ENCODE data around the gene GLUD1. TPM values are rescaled to one million over a fixed set of nuclear protein-coding genes. Genes with fewer than 3 reads are reported as not detected.
"Not testable (repeated sequence)": the region's sequence is repeated elsewhere in the genome, so short reads cannot be mapped to it uniquely, and the experiment has no call there.

GLUD1 gene
- total RNA-seq, 4 donors from 2014 or later = 154 to 199 (median 157) TPM

GRCh38 chr10:87079106-87079836 lies 15.4 kb downstream of the GLUD1 start:
- Histone ChIP-seq H3K4me1 (peaks cover 31 to 39% of the 10 kb centered on the region in 2 donors), H3K27ac (no peak overlapping the region), H3K36me3 (no peaks in the 10 kb centered on the region), H3K4me3 (replicated peaks in 1 of 3) (no peak overlapping the region), H3K9me3 (no peaks in the 10 kb centered on the region), H3K27me3 (no peaks in the 10 kb centered on the region)
- intact Hi-C loops (cut with DNase I) = no loop called here
- peak; percentile 60 to 63 for DNase-seq
- TF ChIP-seq CTCF (IDR thresholded peaks at IDR 0.05) = no peak
- no peak for TF ChIP-seq POLR2A (IDR thresholded peaks at IDR 0.05)
- 62 to 65% methylated on average over 11 of the region's 11 CpGs for WGBS, 2 donors

GRCh38 chr10:87076421-87076820 lies 18.2 kb downstream of the GLUD1 start:
- Histone ChIP-seq H3K36me3 (peaks cover 3 to 10% of the 10 kb centered on the region in 2 donors), H3K4me1 (peaks cover 10 to 18% of the 10 kb centered on the region in 2 donors)
- intact Hi-C loops (cut with DNase I); H3K4me3 ChIP-seq (replicated peaks in 1 of 3); H3K27me3 ChIP-seq; H3K9me3 ChIP-seq; H3K27ac ChIP-seq; DNase-seq: not testable (repeated sequence)
- WGBS, 2 donors = 92 to 96% methylated on average over 2 of the region's 2 CpGs

GRCh38 chr10:87072449-87072848 lies 22.2 kb downstream of the GLUD1 start:
- DNase-seq = no peak
- Histone ChIP-seq H3K9me3 (no peaks in the 10 kb centered on the region), H3K36me3 (peaks cover 14 to 24% of the 10 kb centered on the region in 2 donors)

GRCh38 chr10:87068281-87068680 lies 26.4 kb downstream of the GLUD1 start:
- Histone ChIP-seq H3K4me1 (no peaks in the 10 kb centered on the region), H3K27me3 (no peaks in the 10 kb centered on the region), H3K4me3 (replicated peaks in 1 of 3) (no peak overlapping the region), H3K9me3 (no peaks in the 10 kb centered on the region), H3K36me3 (peaks cover 37 to 57% of the 10 kb centered on the region in 2 donors), H3K27ac (no peak overlapping the region)
- intact Hi-C loops (cut with DNase I) = no loop called here
- TF ChIP-seq CTCF (IDR thresholded peaks at IDR 0.05) (no peak), POLR2A (IDR thresholded peaks at IDR 0.05) (no peak)
- 92 to 100% methylated on average over 1 of the region's 1 CpG for WGBS, 2 donors
- DNase-seq = no peak

More at GRCh38 chr10:87072449-87072848, 22.2 kb downstream of the GLUD1 start:
- Histone ChIP-seq H3K27ac (no peak overlapping the region), H3K4me3 (replicated peaks in 1 of 3) (no peak overlapping the region), H3K27me3 (no peaks in the 10 kb centered on the region), H3K4me1 (peaks cover 5% of the 10 kb centered on the region in 2 donors)
- no peak for TF ChIP-seq POLR2A (IDR thresholded peaks at IDR 0.05)
- TF ChIP-seq CTCF (IDR thresholded peaks at IDR 0.05) = no peak
- intact Hi-C loops (cut with DNase I) = no loop called here
- 87 to 91% methylated on average over 2 of the region's 2 CpGs for WGBS, 2 donors

GRCh38 chr10:87066865-87067264 lies 27.8 kb downstream of the GLUD1 start:
- peaks cover 41 to 61% of the 10 kb centered on the region in 2 donors for H3K36me3 ChIP-seq
- TF ChIP-seq POLR2A (IDR thresholded peaks at IDR 0.05) (no peak), CTCF (IDR thresholded peaks at IDR 0.05) (no peak)
- DNase-seq = no peak
- intact Hi-C loops (cut with DNase I) = no loop called here
- no peaks in the 10 kb centered on the region for H3K27me3 ChIP-seq
- H3K9me3 ChIP-seq = no peaks in the 10 kb centered on the region
- H3K4me1 ChIP-seq = no peaks in the 10 kb centered on the region
- H3K27ac ChIP-seq = no peak overlapping the region
- H3K4me3 ChIP-seq (replicated peaks in 1 of 3) = no peak overlapping the region
- 95 to 100% methylated on average over 1 of the region's 1 CpG for WGBS, 2 donors

Measured in thyroid gland (tissue), 4 donors.